HG03521 (cell line): ENCODE results near the gene SLC16A13.
"Not testable (repeated sequence)": the region's sequence is repeated elsewhere in the genome, so short reads cannot be mapped to it uniquely, and the experiment has no call there.

ENCODE experiments used
- ATAC-seq: cut with Tn5 transposase; IDR thresholded peaks from one replicate; pipeline ENCODE4 v1.9.1; 2021; ENCODE audit warnings: mild to moderate bottlenecking, moderate library complexity; ENCODE audit not compliant: unreplicated experiment

The SLC16A13 gene

DNA sequence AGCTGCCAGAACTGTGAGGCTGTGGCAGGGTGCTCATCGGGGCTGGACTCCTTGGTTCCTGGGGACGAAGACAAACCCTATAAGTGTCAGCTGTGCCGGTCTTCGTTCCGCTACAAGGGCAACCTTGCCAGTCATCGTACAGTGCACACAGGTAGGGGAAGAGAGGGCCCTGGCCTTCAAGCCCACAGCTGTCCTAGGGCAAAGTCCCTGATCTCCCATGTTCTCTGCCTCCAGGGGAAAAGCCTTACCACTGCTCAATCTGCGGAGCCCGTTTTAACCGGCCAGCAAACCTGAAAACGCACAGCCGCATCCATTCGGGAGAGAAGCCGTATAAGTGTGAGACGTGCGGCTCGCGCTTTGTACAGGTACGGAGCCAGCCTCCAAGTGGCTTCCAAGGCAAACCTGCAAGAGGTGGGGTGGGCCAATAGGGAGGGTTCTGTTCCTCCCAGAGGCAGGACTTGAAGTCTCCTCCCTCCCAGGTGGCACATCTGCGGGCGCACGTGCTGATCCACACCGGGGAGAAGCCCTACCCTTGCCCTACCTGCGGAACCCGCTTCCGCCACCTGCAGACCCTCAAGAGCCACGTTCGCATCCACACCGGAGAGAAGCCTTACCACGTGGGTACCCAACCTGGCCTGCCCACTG is 9.2 kb upstream of the SLC16A13 start:
- ATAC-seq: no peak

DNA sequence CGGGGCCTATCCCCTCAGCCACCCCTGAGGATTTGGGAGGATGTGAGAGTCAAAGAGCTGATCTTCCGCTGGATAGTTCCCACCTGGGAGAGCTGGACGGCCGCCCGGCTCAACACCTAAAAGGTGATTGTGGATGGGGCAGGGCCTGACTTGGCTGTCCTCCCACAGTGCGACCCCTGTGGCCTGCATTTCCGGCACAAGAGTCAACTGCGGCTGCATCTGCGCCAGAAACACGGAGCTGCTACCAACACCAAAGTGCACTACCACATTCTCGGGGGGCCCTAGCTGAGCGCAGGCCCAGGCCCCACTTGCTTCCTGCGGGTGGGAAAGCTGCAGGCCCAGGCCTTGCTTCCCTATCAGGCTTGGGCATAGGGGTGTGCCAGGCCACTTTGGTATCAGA is 8.5 kb upstream of the SLC16A13 start:
- ATAC-seq: no peak

DNA sequence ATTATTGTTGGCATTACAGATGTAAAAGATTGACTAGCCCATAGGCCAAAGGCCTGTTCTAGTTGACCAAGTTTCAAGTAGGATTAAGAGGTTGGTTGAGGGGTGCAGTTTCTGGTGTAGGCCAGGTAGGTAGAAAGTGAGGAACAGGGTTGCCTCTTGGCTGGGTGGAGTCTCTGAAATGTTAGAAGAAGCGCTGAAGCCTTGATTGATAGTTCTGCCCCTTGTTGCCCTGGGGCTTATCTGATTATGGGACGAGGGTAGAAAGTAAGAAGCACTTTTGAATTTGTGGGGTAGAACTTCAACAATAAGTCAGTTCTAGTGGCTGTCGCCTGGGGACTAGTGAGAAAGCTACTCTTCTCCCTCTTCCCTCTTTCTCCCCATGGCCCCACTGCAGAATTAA is 6.7 kb upstream of the SLC16A13 start:
- ATAC-seq: no peak

DNA sequence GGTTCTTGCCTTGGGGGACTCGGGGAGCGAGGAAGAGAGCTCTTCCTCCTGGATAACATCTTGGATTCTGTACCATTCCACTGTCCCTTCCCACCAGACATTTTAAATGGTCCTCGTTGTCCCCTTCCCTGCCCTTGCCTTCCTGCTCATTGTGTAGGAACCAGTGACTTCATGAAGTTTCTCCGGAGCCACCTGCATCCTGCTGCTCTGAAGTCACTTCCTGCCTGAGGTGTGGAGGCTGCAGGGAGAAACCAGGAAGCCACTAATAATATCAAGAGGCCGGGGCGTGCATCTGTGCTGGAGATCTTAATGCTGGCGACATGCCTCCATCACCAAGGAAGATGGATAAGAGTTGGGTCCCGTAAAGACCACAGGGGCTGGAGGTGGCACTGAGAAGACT is 6.2 kb upstream of the SLC16A13 start:
- ATAC-seq: no peak

DNA sequence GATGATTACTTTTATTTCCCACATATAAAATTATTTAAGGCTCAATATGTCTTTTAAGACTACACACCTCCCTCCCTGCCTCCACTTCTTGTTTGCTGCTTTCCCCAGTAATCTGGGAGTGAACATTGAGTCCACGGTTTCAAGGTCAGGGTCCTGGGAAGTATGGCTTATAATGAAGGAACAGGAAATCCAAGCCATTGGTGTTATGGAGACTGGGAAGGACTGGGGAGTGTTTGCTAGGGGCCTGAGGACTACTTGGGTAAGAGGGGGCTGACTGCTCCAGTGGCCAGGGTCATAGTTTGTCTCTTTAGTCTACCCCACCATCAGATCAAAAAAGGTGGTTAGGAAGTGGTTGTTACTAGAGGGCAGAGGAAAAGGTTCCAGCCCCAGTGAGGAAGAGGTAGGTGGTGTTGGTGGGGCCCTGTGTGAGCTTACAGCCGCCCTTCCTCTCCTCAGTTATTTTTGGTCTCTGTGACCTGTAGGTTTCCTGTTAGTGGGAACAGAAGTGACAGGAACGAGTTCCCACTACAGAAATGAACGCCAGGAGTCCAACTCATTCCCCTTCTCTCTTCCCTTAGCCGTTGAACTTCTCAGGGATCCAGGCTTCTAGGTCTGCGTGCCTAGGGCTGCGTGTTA is 742 bp upstream of the SLC16A13 start:
- ATAC-seq: no peak

DNA sequence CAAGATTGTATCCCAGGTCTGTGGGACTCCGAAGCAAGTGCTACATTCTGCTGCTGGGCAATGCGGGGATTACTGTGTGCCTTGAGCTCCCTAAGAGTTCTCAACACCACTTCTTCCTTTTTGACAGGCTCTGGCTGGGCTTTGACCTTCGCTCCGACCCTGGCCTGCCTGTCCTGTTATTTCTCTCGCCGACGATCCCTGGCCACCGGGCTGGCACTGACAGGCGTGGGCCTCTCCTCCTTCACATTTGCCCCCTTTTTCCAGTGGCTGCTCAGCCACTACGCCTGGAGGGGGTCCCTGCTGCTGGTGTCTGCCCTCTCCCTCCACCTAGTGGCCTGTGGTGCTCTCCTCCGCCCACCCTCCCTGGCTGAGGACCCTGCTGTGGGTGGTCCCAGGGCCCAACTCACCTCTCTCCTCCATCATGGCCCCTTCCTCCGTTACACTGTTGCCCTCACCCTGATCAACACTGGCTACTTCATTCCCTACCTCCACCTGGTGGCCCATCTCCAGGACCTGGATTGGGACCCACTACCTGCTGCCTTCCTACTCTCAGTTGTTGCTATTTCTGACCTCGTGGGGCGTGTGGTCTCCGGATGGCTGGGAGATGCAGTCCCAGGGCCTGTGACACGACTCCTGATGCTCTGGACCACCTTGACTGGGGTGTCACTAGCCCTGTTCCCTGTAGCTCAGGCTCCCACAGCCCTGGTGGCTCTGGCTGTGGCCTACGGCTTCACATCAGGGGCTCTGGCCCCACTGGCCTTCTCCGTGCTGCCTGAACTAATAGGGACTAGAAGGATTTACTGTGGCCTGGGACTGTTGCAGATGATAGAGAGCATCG is 2.4 kb downstream of the SLC16A13 start:
- ATAC-seq: no peak

DNA sequence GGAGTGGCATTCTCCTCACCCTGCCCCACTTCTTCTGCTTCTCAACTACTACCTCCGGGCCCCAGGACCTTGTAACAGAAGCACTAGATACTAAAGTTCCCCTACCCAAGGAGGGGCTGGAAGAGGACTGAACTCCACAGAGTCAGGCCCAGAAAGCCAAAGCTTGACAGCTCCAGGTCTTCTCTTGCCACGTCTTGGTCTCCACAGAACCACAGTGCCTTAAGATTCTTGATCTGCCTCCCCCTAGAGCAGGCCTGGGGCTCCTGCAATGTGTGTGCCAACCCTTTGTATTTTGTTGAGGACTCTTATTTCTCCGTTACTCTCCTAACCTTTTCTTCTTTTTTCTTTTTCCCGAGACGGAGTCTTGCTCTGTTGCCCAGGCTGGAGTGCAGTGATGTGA is 4.0 kb downstream of the SLC16A13 start:
- no peak for ATAC-seq

DNA sequence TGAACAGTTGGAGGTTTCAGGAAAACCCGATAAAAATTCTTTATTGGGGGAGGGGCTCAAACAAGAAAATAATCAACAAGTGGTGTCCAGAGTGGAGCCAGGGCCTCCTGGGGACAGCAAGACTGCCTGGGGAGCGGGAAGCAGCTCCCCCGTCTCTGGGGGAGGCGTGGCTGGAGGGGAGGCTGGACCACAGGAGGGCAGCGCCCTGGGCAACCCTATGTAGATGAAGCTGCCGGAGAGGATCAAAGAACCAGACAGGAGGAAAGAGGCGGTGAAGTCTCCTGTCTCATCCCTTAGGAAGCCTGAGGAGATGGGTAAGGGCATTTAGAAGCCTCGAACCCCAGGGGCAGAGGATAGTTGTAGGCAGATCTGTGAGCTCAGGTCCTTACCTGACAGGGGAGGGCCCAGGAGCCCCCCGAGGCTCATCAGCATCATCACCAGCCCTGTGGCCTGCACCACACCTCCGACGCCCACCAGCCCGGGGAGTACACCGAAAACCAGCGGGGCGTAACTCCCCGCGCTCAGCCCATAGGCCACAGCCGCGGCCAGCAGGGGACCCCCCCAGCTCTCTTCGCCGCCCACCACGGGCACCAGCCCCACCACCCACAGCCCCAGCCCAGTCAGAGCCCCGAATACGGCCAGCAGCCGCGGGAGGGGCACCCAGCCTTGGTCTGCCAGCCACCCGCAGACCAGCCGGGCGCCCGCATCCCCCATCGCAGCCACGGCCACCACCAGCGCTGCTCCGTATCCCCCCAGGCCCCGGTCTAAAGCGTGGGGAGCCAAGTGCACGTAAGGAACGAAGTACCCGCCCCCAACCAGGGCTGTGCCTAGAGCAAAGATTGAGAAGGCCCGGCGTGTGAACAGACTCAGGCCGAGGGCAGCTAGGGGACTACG is 6.0 kb downstream of the SLC16A13 start:
- no peak for ATAC-seq

DNA sequence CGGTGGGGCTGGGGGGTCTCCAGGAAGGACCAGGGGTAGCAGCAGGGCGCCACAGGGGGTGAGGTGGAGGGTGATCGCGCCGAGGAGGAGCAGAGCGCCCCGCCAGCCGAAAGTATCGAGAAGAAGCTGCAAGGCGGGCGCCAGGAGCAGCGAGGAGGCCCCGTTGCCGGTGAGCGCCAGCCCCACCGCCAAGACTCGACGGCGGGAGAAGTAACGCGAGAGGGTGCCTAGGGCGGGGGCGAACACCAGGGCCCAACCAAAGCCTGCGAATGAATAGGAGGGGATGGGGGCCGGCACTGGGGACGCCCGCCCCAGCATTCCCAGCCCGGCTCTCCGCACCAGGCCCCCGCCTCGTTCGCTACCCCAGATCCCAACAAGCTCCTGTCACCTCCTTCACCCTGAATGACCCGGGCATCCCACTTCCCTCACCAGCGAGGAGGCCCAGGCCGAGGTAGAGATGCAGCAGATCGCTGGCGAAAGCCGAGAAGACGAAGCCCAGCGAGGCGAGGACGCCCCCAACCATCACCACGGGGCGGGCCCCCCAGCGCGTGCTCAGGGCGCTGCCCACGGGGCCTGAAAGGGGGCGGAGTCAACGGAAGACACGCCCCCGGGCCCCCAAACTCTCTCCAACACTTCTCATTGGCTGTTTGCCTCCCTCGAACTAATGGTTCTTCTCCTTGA is 6.8 kb downstream of the SLC16A13 start:
- ATAC-seq: no peak

DNA sequence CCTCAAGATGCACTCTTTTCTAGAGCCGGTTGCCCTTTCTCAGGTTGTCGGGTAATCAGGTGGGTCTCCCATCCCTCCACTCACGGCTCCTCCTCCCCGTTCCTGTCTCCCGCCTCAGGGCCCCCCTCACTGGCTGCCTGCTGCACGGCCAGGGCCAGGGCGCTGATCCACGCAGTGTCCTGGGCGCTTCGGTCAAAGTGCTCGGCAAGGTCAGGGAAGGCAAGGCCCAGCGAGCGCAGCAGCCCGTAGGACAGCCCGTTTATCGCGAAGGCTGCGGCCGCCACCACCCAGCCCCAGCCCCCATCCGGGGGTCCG is 7.3 kb downstream of the SLC16A13 start:
- no peak for ATAC-seq

DNA sequence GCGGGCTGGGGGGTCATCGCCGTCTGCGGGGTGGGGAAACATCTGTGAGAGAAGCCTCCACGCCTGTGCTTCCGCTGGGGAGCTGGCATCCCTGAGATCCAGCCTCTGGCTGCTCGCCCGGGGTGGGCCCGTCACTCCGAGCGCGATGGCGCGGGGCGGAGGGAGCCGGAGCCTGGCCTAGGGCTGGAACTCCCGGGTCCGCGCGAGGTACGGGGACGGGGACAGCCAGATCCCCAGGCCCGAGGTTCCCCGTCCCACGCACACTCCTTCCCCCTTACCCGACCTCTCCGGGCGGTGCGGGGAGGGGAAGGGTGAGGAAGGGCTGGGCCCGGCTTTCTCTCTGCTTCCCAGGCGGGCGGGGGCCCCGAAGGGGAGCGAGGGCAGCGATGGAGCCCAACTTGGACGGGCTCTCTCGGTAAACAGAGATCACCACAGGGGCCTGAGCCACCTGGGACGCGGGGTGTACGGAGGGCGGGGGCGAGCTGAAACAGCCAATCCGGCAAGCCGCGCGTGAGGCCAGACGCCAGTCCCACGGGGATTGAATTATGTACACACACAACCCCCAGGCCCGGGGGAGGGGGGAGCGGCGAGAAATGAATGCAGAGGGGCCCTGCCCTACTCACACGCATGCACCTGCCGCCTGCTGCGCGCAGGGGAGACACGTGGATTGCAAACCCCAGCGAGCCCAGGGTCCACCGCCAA is 7.8 kb downstream of the SLC16A13 start, which contains the start of gene SLC16A11:
SLC16A11 (minus strand) TSS at position 596 of the 702 bp plus-strand sequence; CDS start at position 17, 579 bp downstream.
- no peak for ATAC-seq

DNA sequence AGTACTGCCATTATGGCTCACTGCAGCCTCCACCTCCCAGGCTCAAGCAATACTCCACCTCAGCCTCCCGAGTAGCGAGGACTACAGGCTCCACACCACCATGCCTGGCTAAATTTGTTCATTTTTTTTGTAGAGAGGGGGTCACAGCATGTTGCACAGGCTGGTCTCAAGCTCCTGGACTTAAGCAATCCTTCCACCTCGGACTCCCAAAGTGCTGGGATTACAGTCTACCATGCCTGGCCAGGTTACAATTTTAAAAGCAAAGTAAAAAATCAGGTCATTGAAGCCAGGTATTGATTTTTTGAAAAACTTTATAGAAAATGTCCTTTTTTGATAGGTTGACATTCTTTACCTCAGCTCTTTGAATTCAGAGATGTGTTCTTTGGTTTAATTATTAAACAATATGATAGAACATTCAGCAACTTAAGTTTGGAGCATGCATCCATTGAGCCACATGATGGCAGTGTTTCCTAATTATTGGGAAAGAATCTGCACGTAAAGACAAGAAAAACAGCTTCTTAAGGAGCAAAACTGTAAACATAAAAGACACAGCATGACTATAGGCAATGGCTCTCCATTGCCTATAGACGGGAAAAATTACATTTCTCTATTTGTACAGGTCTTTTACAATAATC is 9.8 kb downstream of the SLC16A13 start:
- no peak for ATAC-seq

DNA sequence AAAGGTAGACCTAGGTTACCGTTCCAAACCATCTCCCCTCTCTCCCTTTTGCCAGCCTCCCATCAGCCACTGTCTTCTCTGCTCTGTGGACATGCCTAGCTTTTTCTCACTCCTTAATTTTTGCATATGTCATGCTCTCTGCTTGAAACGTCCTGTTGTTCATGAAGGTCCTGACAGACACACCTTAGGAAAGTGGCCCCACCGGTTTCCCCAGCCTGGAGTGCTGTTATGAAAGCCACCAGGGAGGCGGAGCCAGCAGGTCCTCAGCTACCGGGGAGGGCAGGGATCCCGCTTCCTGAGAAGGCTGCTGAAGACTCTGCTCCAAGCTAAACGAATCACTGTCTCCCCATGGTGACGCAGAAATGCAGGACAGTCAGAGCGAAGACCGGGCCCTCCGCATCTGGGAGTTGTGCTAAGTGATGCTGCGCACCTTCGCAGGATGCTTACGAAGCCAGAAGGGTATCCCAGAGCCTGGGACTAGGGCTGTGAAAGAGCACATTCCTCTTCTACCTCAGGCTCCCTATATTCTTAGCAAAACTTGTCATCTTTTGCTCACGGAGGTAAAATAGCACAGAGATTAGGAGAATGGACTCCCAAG is 10.4 kb downstream of the SLC16A13 start:
- ATAC-seq: no peak

DNA sequence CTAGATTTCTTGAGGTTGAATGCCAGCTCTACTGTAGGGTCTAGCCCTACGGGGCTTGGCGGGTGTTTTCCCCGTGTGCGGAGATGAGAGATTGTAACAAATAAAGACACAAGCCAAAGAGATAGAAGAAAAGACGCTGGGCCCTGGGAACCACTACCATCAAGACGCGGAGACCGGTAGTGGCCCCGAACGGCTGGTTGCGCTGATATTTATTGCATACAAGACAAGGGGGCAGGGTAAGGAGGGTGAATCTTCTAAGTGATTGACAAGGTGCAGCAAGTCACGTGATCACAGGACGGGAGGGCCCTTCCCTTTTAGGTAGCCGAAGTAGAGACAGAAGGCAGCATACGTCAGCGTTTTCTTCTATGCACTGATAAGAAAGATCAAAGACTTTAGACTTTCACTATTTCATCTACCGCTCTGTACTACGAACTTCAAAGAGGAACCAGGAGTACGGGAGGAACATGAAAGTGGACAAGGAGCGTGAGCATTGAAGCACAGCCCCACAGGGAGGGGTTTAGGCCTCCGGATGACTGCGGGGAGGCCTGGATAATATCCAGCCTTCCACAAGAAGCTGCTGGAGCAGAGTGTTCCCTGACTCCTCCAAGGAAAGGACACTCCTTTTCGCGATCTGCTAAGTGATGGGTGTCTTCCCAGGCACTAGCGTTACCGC is 11.0 kb downstream of the SLC16A13 start:
- not testable (repeated sequence) for ATAC-seq

DNA sequence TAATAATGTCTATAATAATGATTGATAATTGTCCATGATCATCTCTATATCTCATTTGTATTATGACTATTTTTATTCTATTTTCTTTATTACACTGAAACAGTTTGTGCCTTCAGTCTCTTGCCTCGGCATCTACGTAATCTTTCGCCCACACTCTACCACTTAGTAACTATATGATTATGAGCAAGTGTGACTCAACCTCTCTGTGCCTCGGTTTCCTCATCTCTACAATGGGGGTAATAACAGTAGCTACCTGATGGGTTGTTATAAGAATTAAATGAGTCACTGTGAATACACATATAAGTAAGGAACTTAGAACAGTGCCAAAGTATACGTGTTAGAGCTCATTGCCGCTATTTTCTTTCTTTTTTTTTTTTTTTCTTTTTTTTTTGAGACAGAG is 11.8 kb downstream of the SLC16A13 start:
- ATAC-seq: no peak

DNA sequence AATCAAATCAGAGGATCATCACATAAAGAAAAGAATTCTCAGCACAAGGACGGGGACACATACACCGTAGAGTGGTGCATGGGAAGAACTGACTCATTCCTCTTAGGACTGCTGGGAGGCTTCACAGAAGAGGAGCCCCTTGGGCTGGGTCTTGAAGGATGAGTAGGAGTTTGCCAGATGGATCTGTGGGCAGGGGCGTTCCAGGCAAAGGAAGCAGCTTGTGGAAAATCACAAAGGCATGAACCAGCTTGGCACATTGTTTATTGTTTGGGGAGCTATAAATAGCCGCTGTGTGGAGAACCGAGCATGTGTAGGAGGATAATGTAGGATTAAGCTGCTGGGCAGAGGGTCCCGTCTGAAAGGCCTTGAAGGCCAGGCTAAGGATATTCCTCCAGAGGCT is 13.2 kb downstream of the SLC16A13 start:
- ATAC-seq: no peak

DNA sequence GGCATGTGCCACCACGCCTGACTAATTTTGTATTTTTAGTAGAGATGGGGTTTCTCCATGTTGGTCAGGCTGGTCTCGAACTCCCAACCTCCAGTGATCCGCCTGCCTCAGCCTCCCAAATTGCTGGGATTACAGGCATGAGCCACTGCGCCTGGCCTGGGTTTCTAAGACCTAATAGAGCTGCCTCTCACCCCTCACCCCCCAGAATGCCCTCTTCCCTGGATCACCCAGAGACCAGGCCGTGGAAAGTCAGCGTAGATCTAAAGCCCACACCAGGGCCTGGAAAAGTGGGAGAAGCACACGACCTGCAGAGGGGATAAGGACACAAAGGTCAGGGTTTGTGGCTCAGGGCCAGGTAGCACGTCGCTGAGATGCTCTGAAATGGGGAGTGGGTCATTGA is 14.8 kb downstream of the SLC16A13 start:
- not testable (repeated sequence) for ATAC-seq

DNA sequence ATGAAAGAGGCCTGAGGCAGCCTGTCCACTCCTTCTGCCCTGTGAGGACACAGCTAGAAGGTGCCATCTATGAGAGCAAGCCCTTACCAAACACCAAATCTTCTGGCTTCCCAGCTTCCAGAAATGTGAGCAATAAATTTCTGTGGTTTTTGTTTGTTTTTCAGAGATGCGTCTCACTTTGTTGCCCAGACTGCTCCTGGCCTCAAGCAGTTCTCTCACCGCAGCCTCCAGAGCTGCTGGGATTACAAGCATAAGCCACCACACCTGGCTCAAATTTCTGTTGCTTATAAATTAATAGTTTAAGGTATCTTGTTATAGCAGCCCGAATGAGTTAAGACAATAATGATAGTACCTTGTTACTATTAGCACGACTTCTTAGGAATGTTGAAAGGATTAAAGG is 20.6 kb downstream of the SLC16A13 start:
- no peak for ATAC-seq
